ENCODE results near the gene PIM3.
A peak's percentile ranks its signal among the peaks of the same experiment; 100 is the strongest.

Gene PIM3

GRCh38 chr22:49925525-49926128, 34.9 kb upstream of the PIM3 start:
- no peak for DNase-seq (ENCODE audit: low read depth)
- no peak overlapping the region for H3K4me3 ChIP-seq (ENCODE audit: low read depth, low read length)
- TF ChIP-seq POLR2A (IDR thresholded peaks at IDR 0.05; ENCODE audit: extremely low read depth, insufficient read length) (no peak), MYC (IDR thresholded peaks at IDR 0.05; ENCODE audit: low read depth, low read length) (no peak), MAX (IDR thresholded peaks at IDR 0.05; ENCODE audit: low read depth, low read length) (no peak), CTCF (IDR thresholded peaks at IDR 0.05; ENCODE audit: low read depth, low read length) (no peak)

GRCh38 chr22:49926916-49927315, 33.7 kb upstream of the PIM3 start:
- DNase-seq (ENCODE audit: low read depth), result no peak
- no peak for TF ChIP-seq POLR2A (IDR thresholded peaks at IDR 0.05; ENCODE audit: extremely low read depth, insufficient read length)
- TF ChIP-seq MAX (IDR thresholded peaks at IDR 0.05; ENCODE audit: low read depth, low read length), result no peak
- TF ChIP-seq CTCF (IDR thresholded peaks at IDR 0.05; ENCODE audit: low read depth, low read length), result no peak
- TF ChIP-seq MYC (IDR thresholded peaks at IDR 0.05; ENCODE audit: low read depth, low read length), result no peak
- H3K4me3 ChIP-seq (ENCODE audit: low read depth, low read length), result no peak overlapping the region

- no peak for DNase-seq (ENCODE audit: low read depth)
- H3K4me3 ChIP-seq (ENCODE audit: low read depth, low read length), result no peak overlapping the region
- TF ChIP-seq CTCF (IDR thresholded peaks at IDR 0.05; ENCODE audit: low read depth, low read length) (no peak), MAX (IDR thresholded peaks at IDR 0.05; ENCODE audit: low read depth, low read length) (no peak), MYC (IDR thresholded peaks at IDR 0.05; ENCODE audit: low read depth, low read length) (no peak), POLR2A (IDR thresholded peaks at IDR 0.05; ENCODE audit: extremely low read depth, insufficient read length) (no peak)
These were observed 32.9 kb upstream of the PIM3 start for GRCh38 chr22:49927483-49928184.

GRCh38 chr22:49928185-49928495, 32.4 kb upstream of the PIM3 start:
- DNase-seq (ENCODE audit: low read depth), result peak; percentile 35
- TF ChIP-seq MAX (IDR thresholded peaks at IDR 0.05; ENCODE audit: low read depth, low read length) (no peak), POLR2A (IDR thresholded peaks at IDR 0.05; ENCODE audit: extremely low read depth, insufficient read length) (no peak), CTCF (IDR thresholded peaks at IDR 0.05; ENCODE audit: low read depth, low read length) (no peak), MYC (IDR thresholded peaks at IDR 0.05; ENCODE audit: low read depth, low read length) (no peak)

GRCh38 chr22:49928555-49929210, 31.9 kb upstream of the PIM3 start:
- no peak overlapping the region for H3K4me3 ChIP-seq (ENCODE audit: low read depth, low read length)
- no peak for DNase-seq (ENCODE audit: low read depth)

More at GRCh38 chr22:49928185-49928495, 32.4 kb upstream of the PIM3 start:
- no peak overlapping the region for H3K4me3 ChIP-seq (ENCODE audit: low read depth, low read length)

More at GRCh38 chr22:49928555-49929210, 31.9 kb upstream of the PIM3 start:
- TF ChIP-seq POLR2A (IDR thresholded peaks at IDR 0.05; ENCODE audit: extremely low read depth, insufficient read length), result no peak
- TF ChIP-seq CTCF (IDR thresholded peaks at IDR 0.05; ENCODE audit: low read depth, low read length), result no peak
- TF ChIP-seq MAX (IDR thresholded peaks at IDR 0.05; ENCODE audit: low read depth, low read length), result no peak
- TF ChIP-seq MYC (IDR thresholded peaks at IDR 0.05; ENCODE audit: low read depth, low read length), result no peak

All from NB4 (cell line).